ENCODE measurements around the gene FHL5.
"Not testable (repeated sequence)": the region's sequence is repeated elsewhere in the genome, so short reads cannot be mapped to it uniquely, and the experiment has no call there.

Gene FHL5

DNA sequence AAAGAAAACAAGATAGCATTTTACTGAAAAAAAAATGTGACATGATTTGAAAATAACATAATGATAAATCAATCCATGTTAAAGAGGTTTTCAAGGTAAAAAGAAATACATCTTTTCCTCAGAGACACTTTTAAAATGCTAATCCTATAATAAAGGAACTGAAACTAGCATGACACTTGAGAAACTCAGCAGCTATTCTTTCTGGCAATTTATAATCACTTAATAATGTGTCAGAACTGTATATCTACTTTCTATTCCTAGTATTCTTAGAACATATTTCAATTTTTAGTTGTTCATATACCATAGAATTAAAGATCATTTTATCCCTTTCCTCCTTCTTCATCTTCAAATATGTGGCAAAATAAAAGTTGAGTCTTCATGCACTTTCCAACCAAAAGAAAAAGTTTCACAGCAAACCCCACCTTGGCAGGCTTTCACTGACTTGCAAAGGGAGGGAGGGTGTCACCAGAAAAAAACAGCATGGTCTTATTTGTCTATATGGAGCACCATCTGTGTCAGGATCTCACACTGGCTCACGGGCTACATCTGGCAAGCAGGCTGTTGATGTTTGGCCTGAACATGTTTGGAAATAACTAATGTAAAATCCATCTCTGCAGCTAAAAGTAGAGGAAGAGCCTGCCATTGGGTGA is 48.5 kb downstream of the FHL5 start:
- no peak for DNase-seq

DNA sequence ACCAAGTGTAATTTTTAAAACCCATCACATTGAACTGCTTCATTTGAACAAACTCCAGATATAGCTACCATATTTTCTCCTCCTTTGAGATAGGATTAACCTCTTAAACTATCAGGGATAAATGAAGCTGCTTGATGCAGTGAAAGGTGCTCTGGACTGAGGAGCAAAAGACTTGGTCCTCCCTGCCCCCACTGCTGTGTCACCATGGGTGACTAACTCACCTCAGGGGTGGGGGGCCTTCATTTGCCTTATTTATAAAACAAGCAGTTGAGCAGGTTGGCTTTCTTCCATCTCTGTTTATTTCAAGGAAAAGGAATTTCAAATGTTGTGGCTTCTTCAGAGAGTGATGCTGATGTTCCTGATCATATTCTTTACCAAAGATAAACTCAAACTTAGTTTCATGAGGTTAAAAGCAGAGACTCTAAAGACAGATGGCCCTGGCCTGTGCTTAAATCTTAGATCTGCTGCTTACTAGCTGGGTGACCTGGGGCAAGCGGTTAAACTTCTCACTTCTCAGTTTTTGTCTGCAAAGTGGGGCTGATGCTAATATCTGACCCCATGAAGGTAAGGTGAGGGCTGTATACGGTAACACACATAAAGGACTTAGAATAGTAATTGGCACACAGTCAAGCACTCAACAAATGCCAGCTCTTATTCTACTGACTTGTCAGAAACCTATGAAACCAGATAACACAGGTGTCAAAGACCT is 50.5 kb downstream of the FHL5 start:
- no peak for DNase-seq

DNA sequence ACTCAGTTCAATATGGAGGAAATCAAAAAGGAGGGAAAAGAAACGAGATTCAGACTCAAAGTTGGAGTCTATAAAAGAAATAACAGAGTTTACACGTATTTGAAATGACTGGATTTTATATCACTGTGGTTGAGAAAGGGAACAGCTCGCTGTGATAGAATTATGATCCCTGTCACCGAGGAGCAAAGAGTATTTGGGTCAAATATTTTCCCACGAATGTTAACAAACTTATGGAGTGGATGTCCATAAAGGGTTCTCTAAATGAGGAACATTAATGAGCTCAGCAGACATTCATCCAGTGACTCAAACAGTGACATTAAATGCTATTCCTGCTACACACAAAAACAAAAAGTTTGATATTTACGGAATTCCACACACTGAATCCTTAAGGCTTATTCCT is 57.9 kb downstream of the FHL5 start:
- DNase-seq, result no peak

DNA sequence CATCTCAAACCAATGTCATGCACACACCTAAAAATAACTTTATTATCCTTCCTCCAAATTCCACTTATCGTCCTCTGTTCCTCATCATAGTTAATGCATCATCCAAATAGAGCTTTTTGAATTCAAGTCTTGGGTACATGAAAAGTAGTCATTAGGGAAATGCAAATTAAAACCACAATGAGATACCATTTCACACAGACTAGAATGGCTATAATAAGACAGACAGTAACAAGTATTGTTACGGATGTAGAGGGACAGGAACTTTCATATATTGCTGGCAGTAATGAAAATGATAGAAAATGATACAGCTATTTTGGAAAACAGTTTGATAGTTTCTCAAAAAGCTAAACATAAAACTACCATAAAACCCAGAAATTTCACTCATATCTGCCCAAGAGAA is 59.1 kb downstream of the FHL5 start:
- DNase-seq, result no peak

DNA sequence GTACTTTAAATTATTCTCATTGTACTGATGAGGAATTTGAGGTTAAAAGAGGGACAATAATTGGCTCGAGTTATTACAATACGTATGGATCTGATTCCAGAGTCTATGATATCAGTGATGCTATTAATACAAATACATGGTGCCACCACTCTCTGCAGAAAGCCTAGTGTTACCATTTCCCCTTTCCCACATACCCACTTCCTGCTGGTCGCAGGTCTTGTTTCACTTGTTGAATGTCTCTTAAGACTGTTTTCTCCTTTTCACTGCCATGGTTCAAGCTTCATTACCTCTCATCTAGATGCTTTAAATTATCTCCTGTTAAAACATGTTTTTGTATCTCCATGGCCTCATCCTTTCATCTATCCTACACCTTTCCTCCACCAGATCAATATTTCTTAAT is 62.0 kb downstream of the FHL5 start:
- DNase-seq, result no peak

DNA sequence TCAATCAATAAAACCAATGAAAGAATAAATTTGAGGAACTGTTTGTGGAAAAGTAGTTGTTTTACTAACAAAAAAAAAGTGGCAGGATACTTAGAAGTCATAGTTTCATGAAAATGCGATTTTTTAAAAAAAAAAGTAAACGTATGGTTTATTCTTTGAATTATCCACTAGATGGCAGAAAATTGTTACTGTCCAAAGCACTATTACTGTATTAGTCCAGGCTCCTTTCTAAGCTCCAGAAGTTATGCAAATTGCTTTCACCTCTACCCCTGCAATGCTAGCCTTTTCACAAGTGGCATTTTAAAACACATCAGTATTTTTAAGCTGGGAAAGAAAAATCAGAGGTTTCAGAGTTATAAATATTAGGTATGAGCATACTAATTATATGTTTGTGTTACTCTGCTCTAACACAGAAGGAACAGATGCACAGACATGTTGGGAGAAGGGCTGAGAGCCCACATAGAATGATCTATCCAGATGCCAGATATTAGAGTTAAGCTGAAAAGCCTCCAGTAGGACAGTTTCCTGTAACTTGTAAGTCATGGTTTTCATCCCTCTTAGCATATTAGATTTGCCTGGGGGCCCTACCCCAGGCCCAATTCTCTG is 63.9 kb downstream of the FHL5 start:
- DNase-seq, result no peak

DNA sequence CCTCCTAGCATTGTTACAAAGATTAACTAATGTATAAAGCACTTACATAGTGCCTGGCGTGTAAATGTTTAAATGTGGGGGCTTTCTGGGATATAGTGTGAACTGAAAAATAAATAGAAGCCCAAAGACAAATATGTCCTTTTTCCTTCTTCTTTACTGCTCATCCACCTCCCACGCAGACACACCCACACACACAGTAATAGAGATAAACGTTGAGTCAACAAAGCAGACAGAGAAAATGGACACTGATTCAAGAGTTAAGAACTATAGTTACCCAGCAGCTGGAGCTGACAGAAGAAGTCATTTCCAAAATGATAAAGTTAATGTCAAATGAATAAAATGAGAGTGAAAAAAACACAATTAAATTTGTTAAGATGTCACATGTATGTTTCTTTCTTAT is 68.3 kb downstream of the FHL5 start:
- no peak for DNase-seq

DNA sequence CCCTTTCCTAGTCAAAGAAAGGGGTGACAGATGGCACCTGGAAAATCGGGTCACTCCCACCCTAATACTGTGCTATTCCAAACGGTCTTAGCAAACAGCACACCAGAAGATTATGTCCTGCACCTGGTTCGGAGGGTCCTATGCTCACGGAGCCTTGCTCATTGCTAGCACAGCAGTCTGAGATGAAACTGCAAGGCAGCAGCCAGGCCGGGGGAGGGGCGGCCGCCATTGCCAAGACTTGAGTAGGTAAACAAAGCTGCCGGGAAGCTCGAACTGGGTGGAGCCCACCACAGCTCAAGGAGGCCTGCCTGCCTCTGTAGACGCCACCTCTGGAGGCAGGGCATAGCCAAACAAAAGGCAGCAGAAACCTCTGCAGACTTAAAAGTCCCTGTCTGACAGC is 75.1 kb downstream of the FHL5 start:
- not testable (repeated sequence) for DNase-seq

DNA sequence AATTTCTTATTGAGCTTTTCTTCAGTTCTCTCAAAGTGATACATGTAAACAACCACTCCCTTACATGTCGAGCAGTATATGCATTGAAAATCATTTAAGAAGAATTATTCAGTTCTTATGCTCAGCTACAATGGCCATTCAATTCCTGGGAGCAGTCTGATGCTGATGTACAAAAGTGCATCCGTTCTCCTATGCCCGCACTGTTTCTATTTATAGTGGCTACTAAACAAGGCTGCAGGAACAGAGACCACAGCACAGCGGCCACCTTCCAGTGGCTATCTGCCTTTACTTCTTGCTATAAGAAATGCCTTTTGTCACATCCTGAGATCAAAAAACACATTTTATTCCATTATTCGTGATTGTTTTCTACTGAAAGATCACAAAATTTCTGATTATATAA is 82.2 kb downstream of the FHL5 start:
- no peak for DNase-seq

DNA sequence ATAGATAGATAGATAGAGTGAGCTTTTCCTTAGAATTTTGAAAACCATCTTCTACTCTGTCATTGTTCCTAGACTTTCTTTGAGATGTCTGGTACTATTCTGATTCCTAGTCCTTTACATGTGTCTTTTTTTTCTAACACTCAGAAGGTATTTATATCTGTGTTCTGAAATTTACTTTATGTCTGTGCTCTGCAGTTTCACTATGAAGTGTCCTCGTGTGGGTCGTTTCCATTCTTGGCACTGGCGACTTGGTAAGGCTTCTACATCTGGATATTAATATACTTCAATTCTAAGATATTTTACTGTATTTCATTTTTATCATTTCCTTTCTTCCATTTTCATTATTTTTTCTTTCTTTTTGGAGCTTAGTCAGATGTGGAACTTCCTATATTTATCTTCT is 87.0 kb downstream of the FHL5 start:
- no peak for DNase-seq

DNA sequence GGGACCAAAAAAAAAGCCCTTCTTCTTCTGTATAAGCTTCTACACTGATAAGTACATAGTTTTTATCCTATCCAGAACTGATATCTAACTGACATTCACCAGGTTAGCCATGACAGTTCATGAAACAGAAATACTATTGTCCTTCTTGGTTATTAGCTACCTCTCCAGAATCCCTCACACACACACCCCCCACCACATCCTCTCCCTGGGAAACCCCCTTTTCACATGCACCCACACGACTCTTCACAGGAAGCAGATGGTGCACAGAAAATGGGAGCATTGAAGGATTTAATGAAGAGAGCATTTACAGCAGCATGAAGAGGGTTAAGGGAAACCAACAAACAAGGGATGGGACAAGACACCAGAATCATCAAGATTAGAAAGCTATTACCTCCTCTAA is 88.9 kb downstream of the FHL5 start:
- no peak for DNase-seq

DNA sequence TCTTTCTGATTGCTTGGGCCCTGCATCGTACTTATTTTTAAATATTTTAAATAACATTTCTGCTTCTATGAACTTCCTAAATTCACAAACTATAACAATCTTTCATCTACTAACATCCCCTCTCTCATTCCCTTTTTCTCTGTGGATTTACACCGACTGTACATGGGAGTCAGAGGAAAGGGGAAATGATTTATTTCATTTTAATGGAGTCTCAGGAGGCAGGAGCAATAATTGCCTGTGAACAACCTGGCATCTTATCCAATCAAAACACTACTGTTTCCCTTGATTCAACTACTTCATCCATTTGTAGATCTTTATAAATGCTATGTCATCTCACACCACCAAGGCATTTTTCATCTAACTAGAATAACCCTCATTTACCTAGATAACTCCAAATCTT is 89.6 kb downstream of the FHL5 start:
- DNase-seq, result no peak

DNA sequence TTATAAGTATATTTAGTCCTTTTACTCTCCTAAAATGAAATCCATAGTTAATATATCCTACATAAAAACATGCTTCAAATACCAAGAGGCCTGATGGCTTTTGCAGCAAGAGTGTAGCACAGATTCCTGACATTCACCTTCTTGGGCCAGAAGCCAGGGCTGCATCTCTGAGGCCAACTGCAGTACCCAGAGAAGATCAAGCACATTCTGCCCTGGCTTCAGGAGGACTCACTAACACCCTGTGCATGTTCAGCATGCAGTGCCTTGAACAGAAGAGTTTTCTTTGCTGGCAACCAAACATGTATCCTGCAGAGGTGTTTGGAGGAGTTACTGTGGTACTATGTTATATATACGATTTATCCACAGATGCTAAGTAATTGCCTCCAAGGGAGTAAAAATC is 90.3 kb downstream of the FHL5 start:
- DNase-seq, result no peak

DNA sequence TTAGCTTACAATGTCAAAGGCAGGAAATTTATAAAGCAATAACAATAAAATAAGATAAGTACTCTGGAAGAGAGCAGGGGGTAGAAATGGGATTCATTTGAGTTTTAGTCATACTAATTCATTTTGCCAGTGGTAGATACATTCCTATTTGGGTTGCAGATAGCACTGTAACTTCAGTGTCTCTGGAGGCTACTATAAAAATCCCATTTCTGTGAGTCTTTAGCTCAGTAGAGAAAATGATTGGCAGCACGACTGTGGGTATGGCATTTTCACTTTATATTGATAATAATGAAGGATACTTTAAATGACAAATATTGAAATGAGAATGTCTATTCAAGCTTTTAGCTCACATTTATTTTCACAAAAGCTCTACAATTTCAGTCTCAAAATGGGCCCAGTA is 93.6 kb downstream of the FHL5 start:
- no peak for DNase-seq

DNA sequence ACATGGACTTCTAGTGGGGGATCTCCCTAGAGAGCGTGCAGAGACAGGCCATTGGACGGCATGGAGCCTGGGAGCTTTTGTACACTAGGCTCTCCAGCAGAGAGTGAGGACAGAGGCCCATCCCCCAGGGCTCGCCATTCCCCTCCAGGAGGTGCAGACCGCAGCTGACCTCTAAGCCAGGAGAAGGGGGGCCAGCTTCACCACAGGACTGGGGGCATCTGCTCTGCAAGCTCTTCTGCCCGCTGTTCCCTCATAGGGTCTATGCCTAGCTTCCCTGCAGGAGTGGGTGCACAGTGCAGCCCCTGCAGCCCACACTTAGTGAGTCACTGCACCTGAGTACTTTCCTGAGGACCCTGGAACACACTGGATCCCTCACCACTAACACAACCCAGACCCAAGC is 94.4 kb downstream of the FHL5 start:
- no peak for DNase-seq

DNA sequence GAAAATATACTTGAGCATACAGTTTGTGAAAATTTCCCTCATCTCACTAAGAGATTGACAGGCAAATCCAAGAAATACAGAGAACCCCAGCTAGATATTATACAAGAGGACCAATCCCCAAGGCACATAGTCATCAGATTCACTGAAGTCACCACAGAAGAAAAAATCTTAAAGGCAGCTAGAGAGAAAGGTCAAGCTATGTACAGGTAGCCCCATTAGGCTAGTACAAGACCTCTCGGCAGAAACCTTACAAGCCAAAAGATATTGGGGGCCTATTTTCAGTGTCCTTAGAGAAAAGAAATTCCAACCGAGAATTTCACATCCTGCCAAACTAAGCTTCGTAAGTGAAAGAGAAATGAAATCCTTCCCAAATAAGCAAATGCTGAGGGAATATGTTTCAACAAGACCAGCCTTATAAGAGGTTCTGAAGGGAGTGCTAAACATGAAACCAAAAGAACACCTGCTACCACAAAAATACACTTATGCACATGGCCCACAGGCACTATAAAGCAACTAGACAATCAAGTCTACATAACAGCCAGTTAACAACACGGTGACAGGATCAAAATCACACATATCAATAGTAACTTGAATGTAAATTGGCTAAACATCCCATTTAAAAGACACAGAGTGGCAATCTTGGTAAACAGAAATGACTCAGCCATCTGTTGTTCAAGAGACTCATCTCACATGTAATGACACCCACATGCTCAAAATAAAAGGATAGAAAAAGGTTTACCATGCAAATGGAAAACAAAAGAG is 96.3 kb downstream of the FHL5 start:
- no peak for DNase-seq
